COLO668 (cell line): ENCODE data around the gene ATG9A.

Experiments
- DNase-seq: peaks from one replicate; lab custom pipeline; 2025; ENCODE audit not compliant: unreplicated experiment; lab: John Stamatoyannopoulos, UW

The ATG9A gene

DNA sequence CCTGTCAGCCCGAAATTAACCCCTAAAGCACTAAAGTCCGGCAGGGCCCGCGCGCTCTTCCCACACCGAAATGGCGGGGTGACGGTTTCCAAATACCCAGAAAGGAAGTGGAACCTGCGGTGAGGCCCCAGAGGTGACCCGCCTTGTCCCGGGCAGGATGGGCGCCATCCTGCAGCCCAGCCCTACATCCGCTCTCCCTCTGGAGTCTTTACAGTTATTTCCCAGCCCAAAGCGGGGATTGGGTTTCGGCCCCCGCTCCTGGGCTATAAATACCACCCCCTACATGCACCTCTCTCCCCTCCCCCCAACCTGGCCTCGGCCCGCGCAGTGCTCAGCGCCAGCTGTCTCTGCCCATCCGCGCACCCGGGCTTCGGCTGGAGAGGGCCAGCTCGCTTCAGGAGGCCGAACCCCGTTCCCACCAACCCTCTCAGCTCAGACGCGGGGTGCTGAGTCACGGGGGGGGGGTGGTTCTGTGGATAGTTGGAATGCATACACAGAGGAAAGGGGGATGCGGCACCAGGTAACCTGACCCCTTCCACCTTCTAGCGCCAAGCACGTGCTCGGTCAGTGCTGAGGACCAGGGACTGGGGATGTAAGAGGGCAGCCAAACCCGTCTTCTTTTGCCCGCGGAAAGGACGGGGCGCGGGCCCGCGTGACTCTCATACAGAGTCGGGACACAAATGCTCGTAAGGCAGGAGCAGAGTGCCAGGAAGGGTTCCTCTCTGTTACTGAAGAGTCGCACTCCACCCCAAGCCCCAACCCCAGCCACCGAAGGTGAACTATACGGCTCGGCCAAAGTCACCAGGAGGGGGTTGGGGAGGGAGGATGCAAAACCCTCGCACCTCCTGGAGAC lies 23.7 kb upstream of the ATG9A start, which contains the start of gene TUBA4B:
TUBA4B (plus strand) TSS at position 344 of the 853 bp plus-strand sequence; CDS start at position 509, 165 bp downstream.
- DNase-seq = peak; percentile 76

DNA sequence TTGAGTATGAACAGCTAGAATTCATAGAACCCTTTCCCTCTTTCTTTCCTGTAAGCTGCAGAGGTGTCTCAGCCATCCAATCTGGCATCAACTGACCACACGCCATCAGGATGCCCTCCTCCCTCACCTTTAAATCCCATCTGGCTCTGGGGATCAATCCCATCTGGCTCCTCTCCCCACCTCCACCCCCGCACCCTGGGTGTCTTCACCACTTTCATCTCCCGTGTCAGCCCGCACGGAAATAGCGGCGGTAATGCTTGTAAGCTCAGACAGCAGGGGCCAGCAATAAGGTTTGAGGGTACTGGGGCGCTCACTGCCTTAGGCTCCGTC lies 23.1 kb upstream of the ATG9A start:
- DNase-seq = peak; percentile 63

DNA sequence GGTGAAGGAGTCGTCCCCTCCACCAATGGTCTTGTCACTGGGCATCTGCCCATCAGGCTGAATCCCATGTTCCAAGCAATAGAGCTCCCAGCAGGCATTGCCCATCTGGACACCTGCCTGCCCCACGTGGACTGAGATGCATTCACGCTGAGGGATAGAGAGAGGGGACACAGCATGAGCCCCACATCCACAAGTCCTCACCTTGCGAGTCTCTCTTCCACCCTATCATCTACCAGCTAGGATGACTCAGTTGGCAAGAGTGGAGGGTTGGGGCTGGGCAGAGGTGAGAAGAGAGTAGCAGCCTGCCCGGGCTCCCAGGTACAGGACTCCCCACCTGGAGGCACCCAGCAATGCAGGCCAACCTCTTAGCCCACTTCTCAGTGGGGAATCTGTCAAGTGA lies 22.6 kb upstream of the ATG9A start:
- peak; percentile 60 for DNase-seq

DNA sequence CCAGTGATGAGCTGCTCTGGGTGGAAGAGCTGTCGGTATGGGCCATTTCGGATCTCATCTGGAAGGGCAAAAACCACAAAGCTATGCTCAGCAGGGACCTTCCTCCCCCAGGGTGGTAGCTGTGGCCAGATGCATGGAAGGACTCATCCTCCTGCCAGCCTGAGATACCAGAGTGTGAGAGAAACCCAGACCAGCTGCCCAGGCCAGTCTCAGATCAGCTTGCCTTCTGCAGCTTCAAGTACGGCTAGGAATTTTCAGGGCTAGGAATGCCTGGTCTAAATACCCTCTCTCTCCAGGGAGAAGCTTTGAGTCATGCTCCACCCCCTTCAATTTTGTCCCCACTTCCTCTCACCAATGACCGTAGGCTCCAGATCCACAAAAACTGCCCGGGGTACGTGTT lies 22.2 kb upstream of the ATG9A start:
- no peak for DNase-seq

DNA sequence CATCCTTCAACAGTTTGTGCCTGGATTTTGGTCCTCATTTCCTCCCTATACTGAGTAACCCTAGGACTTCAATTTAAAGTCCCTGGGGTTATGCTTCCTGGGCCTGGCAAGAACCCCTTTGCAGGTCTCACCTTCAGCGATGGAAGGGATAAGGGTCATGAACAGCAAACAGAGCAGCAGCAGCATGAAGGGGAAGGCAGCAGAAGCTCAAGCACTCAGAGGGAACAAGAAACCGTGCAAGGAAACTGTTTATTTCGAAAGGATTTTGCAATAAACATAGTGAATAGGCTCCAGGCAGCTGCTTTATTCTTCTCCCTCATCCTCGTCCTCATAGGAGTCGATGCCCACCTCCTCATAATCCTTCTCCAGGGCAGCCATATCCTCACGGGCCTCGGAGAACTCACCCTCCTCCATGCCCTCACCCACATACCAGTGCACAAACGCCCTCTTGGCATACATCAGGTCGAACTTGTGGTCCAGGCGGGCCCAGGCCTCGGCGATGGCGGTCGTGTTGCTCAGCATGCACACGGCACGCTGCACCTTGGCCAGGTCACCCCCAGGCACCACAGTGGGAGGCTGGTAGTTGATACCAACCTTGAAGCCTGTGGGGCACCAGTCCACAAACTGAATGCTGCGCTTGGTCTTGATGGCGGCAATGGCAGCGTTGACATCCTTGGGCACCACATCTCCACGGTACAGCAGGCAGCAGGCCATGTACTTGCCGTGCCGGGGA lies 20.8 kb upstream of the ATG9A start:
- DNase-seq = no peak

DNA sequence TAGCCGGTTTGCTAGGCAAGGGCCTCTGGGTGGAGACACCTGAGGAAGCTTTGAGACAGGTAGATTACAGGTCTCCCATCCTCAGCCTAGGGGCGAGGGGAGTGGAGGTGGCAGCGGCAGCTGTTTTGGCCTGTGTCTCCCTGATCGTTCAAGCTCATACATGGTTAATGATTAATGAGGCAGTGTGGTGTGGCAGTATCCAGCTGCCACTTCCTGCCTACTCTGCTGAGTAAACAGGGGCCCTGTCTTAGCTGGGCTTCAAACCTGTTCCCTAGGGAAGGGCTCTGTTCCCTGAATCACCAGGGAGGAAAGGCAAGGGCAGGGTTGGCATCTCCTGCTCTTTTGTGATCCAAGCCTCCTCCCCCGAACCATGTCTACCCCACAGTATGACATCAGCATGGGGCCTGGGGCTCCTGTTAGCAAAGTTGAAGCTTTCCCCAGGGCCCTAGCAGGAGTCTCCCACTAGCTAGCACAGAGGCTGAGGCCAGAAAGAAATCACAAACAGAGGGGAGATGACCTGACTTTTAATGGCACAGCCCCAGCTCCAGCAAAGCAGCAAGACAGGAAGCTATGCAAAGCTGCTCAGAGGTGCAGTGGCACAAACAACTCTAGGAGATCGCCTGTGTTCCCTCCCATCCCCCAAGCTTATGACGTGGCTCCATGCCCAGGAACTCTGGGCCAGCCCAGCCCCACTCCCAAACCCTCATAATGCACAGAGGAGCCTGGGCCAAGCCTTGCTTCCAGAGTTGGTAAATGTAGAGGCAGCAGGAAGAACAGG lies 20.0 kb upstream of the ATG9A start:
- DNase-seq = peak; percentile 89

DNA sequence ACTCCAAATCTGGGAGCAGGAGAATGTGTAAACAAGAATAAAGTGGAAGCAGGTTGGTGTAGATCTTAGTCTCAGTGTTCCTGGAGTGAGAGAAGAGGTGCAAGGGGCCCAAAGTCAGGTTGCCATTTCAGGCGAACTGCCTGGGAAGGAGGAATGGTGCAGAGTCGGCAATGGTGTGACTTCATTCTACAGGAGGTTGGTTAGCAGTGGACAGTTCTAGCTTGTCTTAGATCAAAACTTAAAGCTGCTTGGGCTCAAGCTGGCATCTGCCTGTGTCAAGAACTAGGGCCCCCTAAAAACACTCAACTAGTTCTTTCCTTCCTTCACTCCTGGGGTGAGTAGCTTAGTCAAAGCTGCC lies 19.4 kb upstream of the ATG9A start:
- no peak for DNase-seq

DNA sequence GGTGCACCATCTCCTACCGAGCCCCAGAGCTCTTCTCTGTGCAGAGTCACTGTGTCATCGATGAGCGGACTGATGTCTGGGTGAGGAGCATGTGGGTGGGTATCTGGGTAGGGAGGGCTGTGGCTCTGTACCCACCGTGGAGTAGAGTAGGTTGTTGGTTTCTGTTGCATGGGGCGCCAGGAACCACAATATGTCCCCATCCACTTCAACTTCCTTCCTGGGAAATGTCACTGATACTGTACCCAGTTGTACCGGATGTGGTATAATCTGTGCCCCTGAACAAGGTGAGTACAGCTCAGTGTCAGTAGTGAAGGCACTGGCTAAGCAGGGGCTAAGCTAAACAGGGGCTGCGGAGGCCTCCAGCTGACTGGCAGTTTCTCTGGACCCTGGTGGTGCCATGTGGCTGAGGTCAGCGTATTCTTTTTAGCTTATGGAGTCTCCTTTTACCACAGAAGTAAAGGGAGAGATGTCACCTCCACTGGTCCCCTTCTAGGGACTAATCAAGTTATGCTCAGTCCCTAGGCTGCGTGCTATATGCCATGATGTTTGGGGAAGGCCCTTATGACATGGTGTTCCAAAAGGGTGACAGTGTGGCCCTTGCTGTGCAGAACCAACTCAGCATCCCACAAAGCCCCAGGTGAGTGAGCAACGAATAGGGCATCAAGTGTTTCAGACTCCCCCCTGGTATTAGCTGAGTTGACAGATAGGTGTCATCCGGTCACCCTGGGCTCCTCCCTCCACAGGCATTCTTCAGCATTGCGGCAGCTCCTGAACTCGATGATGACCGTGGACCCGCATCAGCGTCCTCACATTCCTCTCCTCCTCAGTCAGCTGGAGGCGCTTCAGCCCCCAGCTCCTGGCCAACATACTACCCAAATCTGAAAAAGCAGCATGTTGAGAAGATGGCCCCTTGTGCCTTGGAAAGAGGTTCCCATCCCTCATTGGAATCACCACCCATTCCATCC lies 18.5 kb upstream of the ATG9A start:
- no peak for DNase-seq

DNA sequence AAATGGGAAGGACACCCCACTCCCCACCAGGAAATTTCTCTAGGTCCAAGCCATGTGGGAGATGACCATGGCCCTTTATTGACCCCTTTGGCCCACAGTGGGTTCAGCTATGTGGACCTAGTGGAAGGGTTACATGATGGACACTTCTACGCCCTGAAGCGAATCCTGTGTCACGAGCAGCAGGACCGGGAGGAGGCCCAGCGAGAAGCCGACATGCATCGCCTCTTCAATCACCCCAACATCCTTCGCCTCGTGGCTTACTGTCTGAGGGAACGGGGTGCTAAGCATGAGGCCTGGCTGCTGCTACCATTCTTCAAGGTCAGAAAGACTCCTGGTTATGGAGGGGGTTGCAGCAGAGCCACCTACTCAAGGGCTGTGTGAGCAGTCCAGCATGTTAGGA lies 17.1 kb upstream of the ATG9A start:
- DNase-seq = no peak

DNA sequence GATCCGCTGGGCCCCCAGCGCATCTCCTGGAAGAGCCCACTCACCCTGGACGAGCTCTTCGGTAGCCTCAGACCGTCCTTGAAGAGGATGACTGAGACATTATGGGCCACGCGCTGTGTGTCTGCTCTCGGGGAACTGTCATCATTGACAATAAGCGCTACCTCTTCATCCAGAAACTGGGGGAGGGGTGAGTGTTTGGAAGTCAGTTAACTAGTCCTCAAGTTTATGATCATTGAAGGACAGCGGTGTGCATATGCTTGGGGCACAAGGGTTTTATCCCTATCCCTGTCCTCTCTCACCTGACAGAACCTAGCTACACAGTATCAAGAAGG lies 16.4 kb upstream of the ATG9A start:
- DNase-seq = no peak

DNA sequence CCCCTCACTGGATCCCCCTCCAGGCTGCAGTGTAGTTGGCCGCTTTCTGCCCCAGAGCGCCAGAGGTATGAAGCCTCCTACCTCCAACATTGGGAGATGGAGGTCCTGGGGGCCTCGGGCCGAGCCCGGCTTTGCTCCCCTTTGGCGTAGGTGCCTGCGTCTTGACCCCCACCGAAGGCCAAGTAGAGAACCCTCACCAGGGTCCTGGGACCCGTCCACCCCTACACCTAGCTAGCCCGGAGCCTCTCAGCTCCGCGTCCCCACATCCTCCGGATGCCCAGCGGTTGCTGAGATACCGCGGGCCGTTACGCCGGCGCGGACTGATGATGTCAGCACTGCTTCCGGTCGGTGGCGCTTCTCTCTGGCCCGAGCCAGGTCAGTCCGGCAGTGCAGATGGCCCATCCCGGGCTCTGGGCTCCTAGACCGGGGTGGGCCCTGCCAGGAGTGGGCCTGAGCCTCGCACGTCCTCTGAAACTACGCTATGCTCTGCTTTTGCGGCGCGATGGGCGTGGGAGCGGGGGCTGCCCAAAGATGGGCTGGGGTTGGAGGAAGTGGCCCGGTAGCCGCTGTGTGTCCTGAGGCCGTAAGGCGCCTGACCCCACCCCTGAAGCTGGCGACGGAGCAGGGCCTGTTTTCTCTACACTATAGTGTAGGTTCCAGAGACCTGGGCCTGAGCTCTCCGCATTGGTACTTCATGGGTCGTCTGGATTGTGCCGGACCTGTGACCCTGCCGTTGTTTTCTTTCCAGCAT lies 15.9 kb upstream of the ATG9A start, which contains the start of the genes GLB1L and STK16:
GLB1L (minus strand) TSS at position 297 of the 751 bp plus-strand sequence. CDS start 1,871 bp downstream, outside the sequence.
STK16 (plus strand) TSS at position 332 of the 751 bp plus-strand sequence. CDS start 521 bp downstream, outside the sequence.
- DNase-seq = peak; percentile 95

DNA sequence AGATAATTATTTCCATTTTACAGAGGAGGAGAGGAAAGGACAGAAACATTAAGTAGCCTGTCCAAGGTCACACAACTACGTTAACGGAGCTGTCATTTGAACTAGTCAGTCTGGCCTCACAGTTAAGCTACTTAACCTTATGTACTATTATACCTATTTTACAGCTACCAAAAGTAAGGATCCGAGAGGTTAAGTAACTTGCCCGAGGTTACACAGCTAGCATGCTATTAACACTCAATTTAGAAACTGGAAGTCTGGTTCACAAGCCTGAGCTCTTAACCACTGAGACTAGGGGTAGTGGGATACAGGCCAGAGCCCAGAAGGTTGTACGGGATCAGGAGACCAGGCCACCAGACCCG lies 15.3 kb upstream of the ATG9A start:
- no peak for DNase-seq

DNA sequence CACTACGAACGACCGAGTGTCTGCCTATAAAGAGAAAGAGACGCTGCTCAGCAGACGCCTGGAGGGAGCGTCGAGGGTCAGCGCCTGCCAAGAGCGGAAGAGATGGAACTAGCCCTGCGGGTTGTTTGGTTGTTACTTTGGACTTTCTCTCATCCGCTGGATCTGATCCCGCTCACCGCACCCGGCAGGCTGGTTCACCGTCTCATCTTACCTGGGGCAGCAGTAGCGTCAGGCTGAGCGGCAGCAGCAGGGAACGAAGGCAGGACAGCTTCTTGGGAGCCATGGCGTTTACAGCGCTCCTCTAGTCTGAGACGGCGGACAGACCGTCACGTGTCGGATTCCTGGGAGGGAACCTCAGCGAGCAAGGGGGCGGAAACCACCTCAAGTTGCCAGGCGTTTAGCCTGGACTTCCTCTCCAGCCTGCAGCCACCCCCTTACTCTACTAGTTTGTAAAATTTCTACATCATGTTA lies 13.9 kb upstream of the ATG9A start:
- DNase-seq = no peak

DNA sequence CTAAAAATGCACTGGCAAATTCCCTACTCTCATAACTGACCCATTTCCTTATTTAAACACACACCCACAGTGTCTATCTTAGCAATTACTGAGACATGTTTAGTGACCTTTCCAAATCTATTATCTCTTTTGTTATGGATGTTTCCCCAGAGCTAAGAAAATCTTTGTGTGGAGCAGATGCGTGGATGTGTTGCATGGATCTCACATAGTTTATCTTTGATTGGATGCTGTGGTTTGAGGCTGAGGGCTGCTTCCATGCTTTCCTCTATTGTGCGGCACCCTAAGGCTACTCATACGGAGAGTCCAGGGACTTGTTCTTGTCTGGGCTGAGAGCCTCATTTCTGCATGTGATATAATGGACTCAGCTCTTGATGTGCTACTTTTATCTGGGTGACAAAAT lies 4.9 kb upstream of the ATG9A start:
- no peak for DNase-seq

DNA sequence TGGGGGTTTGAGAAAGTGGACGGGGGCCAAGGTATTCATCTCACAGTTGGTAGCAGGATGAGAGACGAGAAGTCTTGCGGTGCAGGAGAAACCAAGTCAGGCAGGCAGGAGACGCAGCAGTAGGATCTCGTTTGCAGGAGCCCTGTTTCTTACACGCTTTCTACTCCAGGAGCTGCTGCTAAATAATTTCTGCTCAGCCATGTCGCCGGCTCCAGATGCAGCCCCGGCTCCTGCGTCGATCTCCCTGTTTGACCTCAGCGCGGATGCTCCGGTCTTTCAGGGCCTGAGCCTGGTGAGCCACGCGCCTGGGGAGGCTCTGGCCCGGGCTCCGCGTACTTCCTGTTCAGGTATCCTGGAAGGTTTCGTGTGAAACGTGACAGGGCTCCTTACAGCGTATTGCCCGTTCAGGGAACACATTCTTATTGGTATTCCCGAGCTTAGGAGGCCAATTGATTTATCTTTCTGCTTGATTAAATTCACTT lies 664 bp upstream of the ATG9A start:
- DNase-seq = peak; percentile 67

DNA sequence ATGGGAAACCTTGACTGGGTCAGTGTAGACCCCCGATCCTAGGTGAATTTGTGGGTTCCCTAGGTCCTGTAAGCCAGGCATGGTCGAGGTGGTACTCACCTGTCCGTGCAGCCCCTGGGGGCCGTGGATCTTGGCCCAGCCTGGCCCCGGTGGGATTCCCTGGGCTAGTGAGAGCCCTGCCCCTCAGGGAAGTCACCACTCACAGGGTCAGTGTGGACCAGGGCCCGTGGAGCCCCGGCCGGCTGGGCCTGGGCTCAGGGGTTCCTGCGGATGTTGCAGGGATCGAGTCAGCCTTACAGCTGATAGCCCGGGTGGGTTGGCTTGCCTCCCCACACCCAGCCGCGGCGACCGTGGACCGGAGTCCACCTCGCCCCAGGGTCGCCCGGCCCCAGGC lies 528 bp downstream of the ATG9A start:
- no peak for DNase-seq

DNA sequence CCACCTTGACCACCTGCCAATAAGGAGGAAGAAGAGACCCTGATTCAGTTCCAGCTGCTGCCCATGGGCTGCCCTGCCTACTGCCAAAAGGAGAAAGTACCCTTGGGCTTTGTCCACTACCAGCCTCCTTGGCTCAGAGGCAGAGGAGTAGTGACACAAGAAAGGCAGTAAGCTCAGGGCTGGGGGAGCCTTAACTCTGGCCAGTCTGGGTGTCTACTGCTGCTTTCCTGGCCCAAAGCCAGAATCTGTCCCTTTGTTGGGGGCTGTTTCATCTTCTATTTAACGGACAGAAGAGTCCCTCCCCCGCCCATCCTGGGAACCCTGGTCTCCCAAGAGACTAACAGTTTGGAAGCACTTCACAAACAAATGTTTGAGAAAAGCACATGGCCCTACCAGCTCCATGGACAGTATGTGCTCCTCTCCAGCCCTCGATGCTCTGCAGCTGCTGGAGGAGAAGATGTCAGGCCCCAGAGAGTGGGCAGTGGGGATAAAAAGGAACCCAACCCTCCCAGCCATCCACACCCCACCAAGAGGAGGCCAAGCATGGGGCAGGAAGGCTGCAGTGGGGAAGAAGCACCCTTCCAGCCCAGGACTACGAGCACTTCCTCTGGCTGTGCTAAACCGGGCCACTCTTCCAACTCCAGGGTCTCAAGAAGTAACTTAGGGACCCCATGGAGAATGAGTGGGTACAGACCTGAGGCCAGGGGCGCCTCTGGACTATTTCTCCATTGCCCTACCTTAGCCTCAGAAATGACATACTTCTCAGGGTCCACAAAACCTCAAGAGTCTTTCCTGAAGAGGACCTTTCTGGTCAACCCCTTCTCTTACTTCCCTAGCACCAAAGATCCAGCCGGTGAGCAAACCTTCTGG lies 1.2 kb downstream of the ATG9A start:
- no peak for DNase-seq

DNA sequence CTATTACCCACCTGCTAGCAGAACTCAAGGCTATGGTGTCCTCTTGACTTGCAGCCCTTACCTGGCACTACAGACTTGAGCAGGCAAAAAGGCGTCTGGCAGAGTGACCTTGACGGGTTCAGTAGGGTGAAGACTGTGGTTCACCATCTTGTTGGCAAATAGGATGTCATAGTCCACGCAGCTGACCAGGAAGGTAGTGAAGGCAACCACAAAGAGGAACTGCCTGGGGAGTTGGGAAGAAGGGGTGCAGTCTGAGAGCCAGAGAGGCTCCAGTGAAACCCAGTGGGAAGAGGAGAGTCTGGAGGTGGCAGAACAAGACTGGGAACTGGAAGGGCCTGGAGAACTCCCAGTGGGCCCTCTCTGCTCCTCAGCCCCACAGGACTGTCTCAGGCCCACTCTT lies 4.1 kb downstream of the ATG9A start:
- DNase-seq = no peak
